Spleen (tissue), 7 donors: ENCODE measurements around the gene FAM53B.

Source experiments
- CTCF ChIP-seq, 11 experiments: fragments of 200-600 bp in 7 of 11; fragments of 450-650 bp in 4 of 11; sonication (generic) in 4 of 11; IDR thresholded peaks in 8 of 11; conservative IDR thresholded peaks in 3 of 11; 1 replicate in 7 of 11; 2 replicates in 4 of 11; pipeline versions ENCODE4 v1.4.0 to v1.8.0; 2016 to 2021; ENCODE audit warnings: antibody characterized with exemption in 11 of 11, inconsistent platforms in 4 of 11, mild to moderate bottlenecking in 1 of 11
- POLR2A ChIP-seq, 3 donors: fragments of 450-650 bp; IDR thresholded peaks; one replicate each; pipeline ENCODE4 v1.5.1; 2017; ENCODE audit warnings: antibody characterized with exemption in 3 of 3, mild to moderate bottlenecking in 1 of 3
- POLR2AphosphoS5 ChIP-seq, 3 donors: sonication (generic); formaldehyde crosslinking; IDR thresholded peaks; one replicate each; pipeline ENCODE4 v1.5.1; 2017; ENCODE audit warnings: antibody characterized with exemption in 3 of 3
- donor health status: DM: no; HTN: no; CAD: no; lungs with moderate emphysema.
- donor health status: DM: no; HTN: no; CAD: no.
- donor health status: DM: no; HTN: no; CAD: no.

- TF ChIP-seq CTCF (IDR thresholded peaks at IDR 0.05 in 8 of 11, conservative IDR thresholded peaks at IDR 0.05 in 3 of 11) (no peak), POLR2AphosphoS5 (IDR thresholded peaks at IDR 0.05) (no peak), POLR2A (IDR thresholded peaks at IDR 0.05) (no peak)
Observed at GRCh38 chr10:124669141-124669823, 74.9 kb downstream of the FAM53B start.
